ENCODE results near the gene EHF.

DNA sequence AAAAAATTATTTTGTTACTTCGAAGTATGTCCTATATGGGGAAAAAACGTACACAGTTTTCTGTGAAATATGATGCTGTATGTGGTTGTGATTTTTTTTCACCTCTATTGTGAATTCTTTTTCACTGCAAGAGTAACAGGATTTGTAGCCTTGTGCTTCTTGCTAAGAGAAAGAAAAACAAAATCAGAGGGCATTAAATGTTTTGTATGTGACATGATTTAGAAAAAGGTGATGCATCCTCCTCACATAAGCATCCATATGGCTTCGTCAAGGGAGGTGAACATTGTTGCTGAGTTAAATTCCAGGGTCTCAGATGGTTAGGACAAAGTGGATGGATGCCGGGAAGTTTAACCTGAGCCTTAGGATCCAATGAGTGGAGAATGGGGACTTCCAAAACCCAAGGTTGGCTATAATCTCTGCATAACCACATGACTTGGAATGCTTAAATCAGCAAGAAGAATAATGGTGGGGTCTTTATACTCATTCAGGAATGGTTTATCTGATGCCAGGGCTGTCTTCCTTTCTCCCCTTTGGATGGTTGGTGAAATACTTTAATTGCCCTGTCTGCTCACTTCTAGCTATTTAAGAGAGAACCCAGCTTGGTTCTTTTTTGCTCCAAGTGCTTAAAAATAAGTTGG is 38.3 kb downstream of the EHF start:
- TF ChIP-seq CTCF (conservative IDR thresholded peaks at IDR 0.05) (no peak), EZH2 (IDR thresholded peaks at IDR 0.05; ENCODE audit: low read depth) (no peak)

All from PC-9 (cell line).